SK-N-SH (cell line): ENCODE results near the gene ANKRD11.
"Not testable (repeated sequence)": the region's sequence is repeated elsewhere in the genome, so short reads cannot be mapped to it uniquely, and the experiment has no call there.

ENCODE experiments used
- CHD2 ChIP-seq: fragments of 150-350 bp; IDR thresholded peaks from 2 replicates; pipeline ENCODE4 v1.6.1; 2018; ENCODE audit warnings: low read length; ENCODE audit not compliant: partially characterized antibody
- CTCF ChIP-seq: fragments of 200-600 bp; sonication (generic); IDR thresholded peaks from 2 replicates; pipeline ENCODE4 v1.6.1; 2017; ENCODE audit warnings: antibody characterized with exemption, mild to moderate bottlenecking, moderate library complexity
- EP300 ChIP-seq, 2 experiments: IDR thresholded peaks; 2 replicates each; pipeline versions ENCODE4 v1.4.0 to v1.6.1; 2012; ENCODE audit warnings: borderline replicate concordance in 1 of 2, low read depth in 1 of 2, low read length in 1 of 2
- EZH2phosphoT487 ChIP-seq: fragments of 200-600 bp; sonication (generic); IDR thresholded peaks from 2 replicates; pipeline ENCODE4 v1.6.1; 2017; ENCODE audit warnings: low read depth, mixed run types, mild to moderate bottlenecking, antibody characterized with exemption, moderate library complexity, borderline replicate concordance
- JUND ChIP-seq: IDR thresholded peaks from 2 replicates; pipeline ENCODE4 v1.4.0; 2012
- MAX ChIP-seq: IDR thresholded peaks from 2 replicates; pipeline ENCODE4 v1.4.0; 2012; ENCODE audit warnings: low read depth
- NRF1 ChIP-seq: IDR thresholded peaks from 2 replicates; pipeline ENCODE4 v1.6.1; 2012; ENCODE audit warnings: low read depth, mild to moderate bottlenecking, low read length
- POLR2AphosphoS5 ChIP-seq: IDR thresholded peaks from 2 replicates; pipeline ENCODE4 v1.6.1; 2012; ENCODE audit warnings: low read depth, low read length
- REST ChIP-seq: IDR thresholded peaks from 2 replicates; pipeline ENCODE4 v1.6.1; 2012; ENCODE audit warnings: mild to moderate bottlenecking, low read depth, low read length, moderate library complexity
- RFX5 ChIP-seq: IDR thresholded peaks from 2 replicates; pipeline ENCODE4 v1.6.1; 2012; ENCODE audit warnings: mild to moderate bottlenecking, improper control_type of control experiment, low read length
- TAF1 ChIP-seq: IDR thresholded peaks from 2 replicates; pipeline ENCODE4 v1.6.1; 2012; ENCODE audit warnings: low read depth, mild to moderate bottlenecking, low read length, moderate library complexity, borderline replicate concordance

- not testable (repeated sequence) for TF ChIP-seq RFX5; CTCF; CHD2; EZH2phosphoT487; TAF1; NRF1; REST; MAX; POLR2AphosphoS5; EP300 (IDR thresholded peaks at IDR 0.05; ENCODE audit: borderline replicate concordance in 1 of 2, low read depth in 1 of 2, low read length in 1 of 2); JUND
Measured at GRCh38 chr16:89461890-89462289, 28.5 kb downstream of the ANKRD11 start.
